AG04450 (cell line): ENCODE measurements around the gene AVPI1. TPM values are rescaled to one million over a fixed set of nuclear protein-coding genes. Genes with fewer than 3 reads are reported as not detected.

Source experiments
- CTCF ChIA-PET: fragments of 300-600, 350-600 bp; formaldehyde crosslinking; extraction: SDS; loops from one replicate; lab custom pipeline; 2022; ENCODE audit warnings: antibody characterized with exemption, inconsistent platforms; lab: Charles Lee
- POLR2A ChIA-PET: fragments of 350-600 bp; formaldehyde crosslinking; extraction: SDS; loops from one replicate; lab custom pipeline; 2021; ENCODE audit warnings: antibody characterized with exemption, inconsistent platforms; lab: Yijun Ruan, JAX
- DNase-seq: peaks from one replicate; pipeline ENCODE4 v3.0.0-alpha.2; 2011; ENCODE audit warnings: low read depth, low spot score
- H3K27ac ChIP-seq: one replicate; pipeline ENCODE4 v1.5.1; 2012; ENCODE audit warnings: low read depth, low read length, control low read depth
- H3K27me3 ChIP-seq: one replicate; pipeline ENCODE4 v1.6.0; 2012; ENCODE audit warnings: low read length; ENCODE audit not compliant: control insufficient read depth, insufficient read depth
- H3K4me3 ChIP-seq: 2 replicates; pipeline ENCODE4 v1.5.1; 2011; ENCODE audit warnings: mild to moderate bottlenecking, low read depth, low read length, control low read depth
- H3K9me3 ChIP-seq: 2 replicates; pipeline ENCODE4 v1.5.1; 2012; ENCODE audit warnings: low read length; ENCODE audit not compliant: control insufficient read depth, insufficient read depth
- polyA plus RNA-seq: library from polyadenylated mRNA; depleted of rRNA; stranded (reverse); fragments of >200 nt; gene quantifications from 2 replicates; pipeline ENCODE4 v1.2.3, GENCODE V29; 2011; rRNA removed
- TF ChIP-seq, protein P1 (sequence below): IDR thresholded peaks from 2 replicates; pipeline ENCODE4 v1.5.1; 2011; ENCODE audit warnings: low read depth, low read length, control low read depth, inconsistent platforms

Gene AVPI1
- polyA plus RNA-seq, 1 experiment, result 26.5 TPM

DNA sequence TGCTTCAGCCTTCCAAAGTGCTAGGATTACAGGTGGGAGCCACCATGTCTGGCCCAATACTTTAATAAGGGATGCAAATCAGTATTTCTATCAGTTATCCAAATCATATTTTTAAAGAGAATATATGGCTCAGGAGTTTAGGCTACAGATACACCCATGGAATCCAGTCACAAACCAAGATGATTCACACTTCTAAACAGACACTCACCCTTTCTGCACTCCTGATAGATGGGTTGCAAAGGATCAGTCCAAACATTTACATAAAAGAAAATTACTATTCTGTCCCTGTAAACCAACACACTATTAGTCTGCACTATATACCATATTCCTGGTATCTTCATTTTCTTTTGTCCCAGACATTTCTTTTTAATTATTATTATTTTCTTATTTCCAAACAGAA is 55.9 kb downstream of the AVPI1 start:
- no peak overlapping the region for H3K27ac ChIP-seq
- CTCF ChIA-PET, result interaction anchor here (1.2 kb wide), 1 partner anchor 17 kb away, joined by 3 read pairs; no protein-coding TSS in a partner anchor
- peaks cover 3% of the 10 kb centered on the region; the same call in 1 of the 2 replicates for H3K9me3 ChIP-seq

DNA sequence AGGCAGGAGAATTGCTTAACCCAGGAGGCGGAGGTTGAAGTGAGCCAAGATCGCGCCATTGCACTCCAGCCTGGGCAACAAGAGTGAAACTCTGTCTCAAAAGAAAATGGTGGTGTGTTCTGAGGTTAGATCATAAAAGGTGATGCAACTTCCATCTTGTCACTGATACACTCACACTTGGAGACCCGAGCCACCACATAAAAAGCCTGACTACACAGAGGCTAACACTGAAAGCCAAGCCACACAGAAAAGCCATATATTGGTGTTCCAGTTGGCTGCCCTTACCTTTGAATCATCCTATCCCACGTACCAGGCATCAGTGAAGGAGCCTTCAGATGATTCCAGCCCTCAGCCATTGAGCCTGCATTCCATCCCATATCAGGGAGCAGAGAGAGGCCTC is 57.8 kb downstream of the AVPI1 start:
- H3K4me3 ChIP-seq, result no peak overlapping the region
- ChIA-PET POLR2A (interaction anchor here (0.6 kb wide), 1 partner anchor 168 kb away, joined by 3 read pairs; no protein-coding TSS in a partner anchor), CTCF (no interaction called here)
- no peak for DNase-seq
- H3K27ac ChIP-seq, result no peak overlapping the region
- H3K9me3 ChIP-seq, result peaks cover 3% of the 10 kb centered on the region; the same call in 1 of the 2 replicates
- TF ChIP-seq, protein P1, sequence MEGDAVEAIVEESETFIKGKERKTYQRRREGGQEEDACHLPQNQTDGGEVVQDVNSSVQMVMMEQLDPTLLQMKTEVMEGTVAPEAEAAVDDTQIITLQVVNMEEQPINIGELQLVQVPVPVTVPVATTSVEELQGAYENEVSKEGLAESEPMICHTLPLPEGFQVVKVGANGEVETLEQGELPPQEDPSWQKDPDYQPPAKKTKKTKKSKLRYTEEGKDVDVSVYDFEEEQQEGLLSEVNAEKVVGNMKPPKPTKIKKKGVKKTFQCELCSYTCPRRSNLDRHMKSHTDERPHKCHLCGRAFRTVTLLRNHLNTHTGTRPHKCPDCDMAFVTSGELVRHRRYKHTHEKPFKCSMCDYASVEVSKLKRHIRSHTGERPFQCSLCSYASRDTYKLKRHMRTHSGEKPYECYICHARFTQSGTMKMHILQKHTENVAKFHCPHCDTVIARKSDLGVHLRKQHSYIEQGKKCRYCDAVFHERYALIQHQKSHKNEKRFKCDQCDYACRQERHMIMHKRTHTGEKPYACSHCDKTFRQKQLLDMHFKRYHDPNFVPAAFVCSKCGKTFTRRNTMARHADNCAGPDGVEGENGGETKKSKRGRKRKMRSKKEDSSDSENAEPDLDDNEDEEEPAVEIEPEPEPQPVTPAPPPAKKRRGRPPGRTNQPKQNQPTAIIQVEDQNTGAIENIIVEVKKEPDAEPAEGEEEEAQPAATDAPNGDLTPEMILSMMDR, result no peak
- no peaks in the 10 kb centered on the region for H3K27me3 ChIP-seq

More for the DNA sequence above, 55.9 kb downstream of the AVPI1 start:
- no peaks in the 10 kb centered on the region for H3K27me3 ChIP-seq
- TF ChIP-seq, protein P1, result no peak
- no peak overlapping the region for H3K4me3 ChIP-seq
- DNase-seq, result peak; percentile 47
- POLR2A ChIA-PET, result no interaction called here

DNA sequence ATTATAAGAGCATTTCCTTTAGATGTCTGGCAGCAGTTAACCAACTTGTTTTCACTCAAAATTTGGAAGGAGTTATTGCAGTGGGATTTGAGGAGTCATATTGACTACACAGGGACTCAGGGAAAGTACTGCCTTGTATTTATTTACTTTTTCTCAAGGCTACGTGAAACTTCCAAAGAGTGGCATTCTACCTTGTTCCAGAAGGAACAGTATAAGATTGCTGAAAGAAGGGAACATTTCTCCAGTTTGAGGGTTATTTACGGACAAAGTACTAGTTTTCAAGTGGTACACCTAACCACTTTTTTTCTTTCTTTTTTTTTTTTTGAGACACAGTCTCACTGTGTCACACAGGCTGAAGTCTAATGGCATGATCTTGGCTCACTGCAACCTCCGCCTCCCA is 58.8 kb downstream of the AVPI1 start:
- POLR2A ChIA-PET, result no interaction called here
- CTCF ChIA-PET, result no interaction called here
- no peak for DNase-seq
- Histone ChIP-seq H3K9me3 (peaks cover 3% of the 10 kb centered on the region; the same call in 1 of the 2 replicates), H3K27ac (no peak overlapping the region), H3K4me3 (no peak overlapping the region), H3K27me3 (no peaks in the 10 kb centered on the region)
- TF ChIP-seq, protein P1, result no peak

DNA sequence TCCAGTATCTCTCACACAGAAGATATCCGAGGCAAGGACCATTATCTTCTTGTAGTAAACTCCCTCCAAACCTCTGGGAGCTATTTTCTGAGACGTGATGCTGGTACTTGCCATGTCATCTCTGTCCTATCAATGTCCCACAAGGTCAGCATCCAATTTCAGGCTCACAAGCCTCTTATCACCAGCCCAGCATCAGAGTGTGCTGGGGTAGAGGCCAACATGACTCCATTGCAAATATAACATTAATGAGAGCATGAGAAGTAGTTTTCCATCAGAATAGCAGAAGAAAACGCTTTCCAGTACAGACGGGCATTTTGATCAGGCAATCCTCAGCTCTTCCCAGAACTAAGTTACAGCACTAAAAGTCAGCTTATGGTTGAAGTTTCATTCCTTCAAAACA is 59.3 kb downstream of the AVPI1 start:
- CTCF ChIA-PET, result interaction anchor here (1.6 kb wide), 1 partner anchor 56 kb away, joined by 6 read pairs; no protein-coding TSS in a partner anchor
- no peak overlapping the region for H3K27ac ChIP-seq
- TF ChIP-seq, protein P1, result no peak

More for the DNA sequence above, 59.3 kb downstream of the AVPI1 start:
- H3K9me3 ChIP-seq, result no peaks in the 10 kb centered on the region
- H3K4me3 ChIP-seq, result no peak overlapping the region
- DNase-seq, result no peak
- no peaks in the 10 kb centered on the region for H3K27me3 ChIP-seq
- POLR2A ChIA-PET, result no interaction called here

Other genes with a start within 250 kb of the AVPI1 start
- gene EXOSC1, start 241.2 kb downstream of the AVPI1 start, polyA plus RNA-seq, result 47.6 and 50.8 TPM in 2 replicates
- gene ZDHHC16, start 241.1 kb downstream of the AVPI1 start, polyA plus RNA-seq, result 64.5 and 69.6 TPM in 2 replicates
- 71.5 and 80.2 TPM in 2 replicates for gene MMS19, start 188.8 kb downstream of the AVPI1 start, polyA plus RNA-seq
- 15.5 and 20.3 TPM in 2 replicates for gene UBTD1, start 188.3 kb downstream of the AVPI1 start, polyA plus RNA-seq
- gene ANKRD2, start 114.5 kb downstream of the AVPI1 start, polyA plus RNA-seq, result 0.05 and 0.06 TPM in 2 replicates
- 0.41 and 0.53 TPM in 2 replicates for gene HOGA1, start 102.9 kb downstream of the AVPI1 start, polyA plus RNA-seq
- gene C10orf62, start 97.5 kb downstream of the AVPI1 start, polyA plus RNA-seq, result not detected in 2 replicates
- 14.4 and 16.0 TPM in 2 replicates for gene MORN4, start 53.7 kb downstream of the AVPI1 start, polyA plus RNA-seq
- gene PI4K2A, start 46.6 kb downstream of the AVPI1 start, polyA plus RNA-seq, result 35.6 and 36.1 TPM in 2 replicates
- gene MARVELD1, start 26.5 kb upstream of the AVPI1 start, polyA plus RNA-seq, result 65.5 and 76.2 TPM in 2 replicates
- 11.1 and 13.5 TPM in 2 replicates for gene ZFYVE27, start 49.9 kb upstream of the AVPI1 start, polyA plus RNA-seq
- gene SFRP5, start 84.8 kb upstream of the AVPI1 start, polyA plus RNA-seq, result not detected in 2 replicates
- gene GOLGA7B, start 162.6 kb upstream of the AVPI1 start, polyA plus RNA-seq, result not detected in 2 replicates